Subcutaneous abdominal adipose tissue (tissue), 5 donors: Measurements from ENCODE around the gene P3R3URF.
A peak's percentile ranks its signal among the peaks of the same experiment; 100 is the strongest.

Source experiments
- H3K27ac ChIP-seq: one replicate; pipeline ENCODE4 v1.7.0; 2013; ENCODE audit warnings: low read depth, mild to moderate bottlenecking, inconsistent platforms, low read length, moderate library complexity
- H3K27me3 ChIP-seq, 5 donors: one replicate each; pipeline ENCODE4 v1.7.0; 2013; ENCODE audit warnings: low read length in 5 of 5, inconsistent platforms in 1 of 5; ENCODE audit not compliant: control insufficient read depth in 5 of 5, insufficient read depth in 4 of 5
- H3K36me3 ChIP-seq, 5 donors: one replicate each; pipeline ENCODE4 v1.7.0; 2013; ENCODE audit warnings: low read length in 5 of 5; ENCODE audit not compliant: control insufficient read depth in 5 of 5, insufficient read depth in 5 of 5
- H3K4me1 ChIP-seq, 5 donors: one replicate each; pipeline ENCODE4 v1.7.0; 2013; ENCODE audit warnings: low read length in 5 of 5, mild to moderate bottlenecking in 3 of 5, moderate library complexity in 1 of 5; ENCODE audit not compliant: control insufficient read depth in 5 of 5, insufficient read depth in 5 of 5
- H3K4me3 ChIP-seq, 5 donors: one replicate each; pipeline ENCODE4 v1.7.0; 2013; ENCODE audit warnings: low read length in 5 of 5, low read depth in 1 of 5
- H3K9ac ChIP-seq, 5 donors: one replicate each; pipeline ENCODE4 v1.7.0; 2013; ENCODE audit warnings: low read length in 5 of 5, mild to moderate bottlenecking in 4 of 5, moderate library complexity in 3 of 5
- H3K9me3 ChIP-seq, 5 donors: one replicate each; pipeline ENCODE4 v1.7.0; 2013; ENCODE audit warnings: low read length in 5 of 5; ENCODE audit not compliant: control insufficient read depth in 5 of 5
- donor health status: healthy.
- donor health status: healthy.
- donor health status: healthy.
- donor health status: healthy.
- donor health status: healthy.

The P3R3URF gene

DNA sequence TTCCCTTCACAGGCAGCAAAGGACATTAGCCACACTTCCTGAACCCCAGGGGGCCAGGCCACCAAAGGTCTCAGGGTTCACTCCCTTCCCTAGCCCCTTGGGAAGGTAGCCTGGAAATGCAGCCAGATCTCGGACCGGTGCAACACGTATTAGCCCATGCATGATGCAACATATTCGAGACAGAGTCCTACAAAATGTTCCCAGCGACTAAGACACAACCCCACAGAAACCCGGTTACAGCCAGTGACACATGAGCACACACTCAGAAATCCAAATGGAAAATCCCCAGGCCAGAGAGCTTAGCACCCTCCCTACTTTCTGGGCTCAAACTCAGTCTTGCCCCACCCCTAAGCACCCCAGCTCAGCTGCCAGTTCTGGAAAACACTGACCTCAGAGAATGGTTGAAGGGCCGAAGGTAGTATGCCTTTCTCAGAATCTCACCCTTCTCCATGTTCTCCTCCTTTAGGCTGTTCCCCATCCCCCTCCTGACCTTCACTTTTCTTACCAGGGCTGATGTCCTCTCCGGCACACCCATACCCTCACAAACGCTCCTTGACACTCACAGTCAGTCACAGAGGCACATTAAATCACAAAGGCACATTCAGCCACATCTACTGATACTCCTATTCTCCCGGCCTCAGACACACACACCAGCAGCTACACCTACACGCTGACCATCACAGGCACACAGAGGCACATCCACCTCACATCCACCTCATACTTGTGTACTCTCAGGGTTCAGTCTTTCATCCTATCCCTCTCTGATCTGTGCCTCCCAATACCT is 1.6 kb downstream of the P3R3URF start, which contains the start of gene TSPAN1:
TSPAN1 (plus strand) TSS at position 640 of the 784 bp plus-strand sequence. CDS start 6,021 bp downstream, outside the sequence.
- peak within 1 kb of the TSS; percentile 47 for H3K27ac ChIP-seq

DNA sequence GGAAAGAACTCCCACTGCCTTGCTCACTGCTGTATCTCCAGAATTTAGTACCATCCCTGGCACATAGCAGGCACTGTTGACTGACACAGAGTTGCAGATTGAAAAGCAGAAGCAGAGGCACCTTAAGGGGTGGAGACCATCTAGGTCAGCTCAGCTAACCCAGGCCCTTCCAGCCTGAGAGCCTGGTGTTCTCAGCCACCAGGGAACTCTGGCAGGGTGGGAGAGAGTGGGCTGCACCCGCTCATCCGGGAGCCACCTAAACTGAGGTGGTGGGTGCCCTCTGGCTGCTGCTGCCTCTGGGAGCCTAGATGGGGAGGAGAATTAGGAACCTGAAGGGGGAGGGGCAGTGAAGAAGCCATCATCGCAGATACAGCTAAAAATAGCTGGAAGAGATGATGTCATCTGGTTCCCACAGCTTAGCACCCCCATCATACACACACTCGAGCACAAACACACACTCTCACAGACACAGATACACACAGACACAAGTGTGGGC is 2.9 kb downstream of the P3R3URF start:
- Histone ChIP-seq H3K27me3 (peaks cover under 1 to 9% (median 2%) of the 10 kb centered on the region in 5 donors), H3K9me3 (no peaks in the 10 kb centered on the region), H3K4me3 (no peak overlapping the region), H3K27ac (no peak overlapping the region), H3K36me3 (no peaks in the 10 kb centered on the region), H3K9ac (no peak overlapping the region), H3K4me1 (peaks cover 10 to 65% (median 25%) of the 10 kb centered on the region in 5 donors)

More for the DNA sequence above, 1.6 kb downstream of the P3R3URF start, which contains the start of gene TSPAN1:
- no peaks in the 10 kb centered on the region for H3K9me3 ChIP-seq
- H3K36me3 ChIP-seq: no peaks in the 10 kb centered on the region
- H3K4me3 ChIP-seq: peak within 1 kb of the TSS in 2 of 5 donors; percentile 3 to 13
- H3K4me1 ChIP-seq: peaks cover 10 to 61% (median 25%) of the 10 kb centered on the region in 5 donors
- H3K9ac ChIP-seq: peak within 1 kb of the TSS in 2 of 5 donors; percentile 19 to 45
- H3K27me3 ChIP-seq: peaks cover 0 to 6% (median 0%) of the 10 kb centered on the region in 5 donors

DNA sequence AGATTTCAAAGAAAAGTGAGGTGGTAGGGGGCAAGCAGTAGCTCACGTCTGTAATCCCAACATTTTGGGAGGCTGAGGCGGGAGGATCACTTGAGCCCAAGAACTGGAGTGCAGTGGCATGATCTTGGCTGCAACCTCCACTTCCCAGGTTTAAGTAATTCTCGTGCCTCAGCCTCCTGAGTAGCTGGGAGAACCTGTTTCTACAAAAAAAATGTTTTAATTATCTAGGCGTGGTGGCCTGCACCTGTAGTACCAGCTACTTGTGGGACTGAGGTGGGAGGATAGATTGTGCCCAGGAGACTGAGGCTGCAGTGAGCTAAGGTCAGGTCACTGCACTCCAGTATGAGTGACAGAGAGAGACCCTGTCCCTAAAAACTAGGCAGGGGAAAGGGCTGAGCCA is 4.0 kb downstream of the P3R3URF start:
- no peaks in the 10 kb centered on the region for H3K9me3 ChIP-seq
- H3K36me3 ChIP-seq: no peaks in the 10 kb centered on the region
- peaks cover 6 to 15% (median 8%) of the 10 kb centered on the region in 5 donors for H3K27me3 ChIP-seq
- no peak overlapping the region for H3K9ac ChIP-seq
- H3K4me3 ChIP-seq: no peak overlapping the region
- peaks cover 10 to 76% (median 29%) of the 10 kb centered on the region in 5 donors for H3K4me1 ChIP-seq
- peak overlapping the region; percentile 63 for H3K27ac ChIP-seq

DNA sequence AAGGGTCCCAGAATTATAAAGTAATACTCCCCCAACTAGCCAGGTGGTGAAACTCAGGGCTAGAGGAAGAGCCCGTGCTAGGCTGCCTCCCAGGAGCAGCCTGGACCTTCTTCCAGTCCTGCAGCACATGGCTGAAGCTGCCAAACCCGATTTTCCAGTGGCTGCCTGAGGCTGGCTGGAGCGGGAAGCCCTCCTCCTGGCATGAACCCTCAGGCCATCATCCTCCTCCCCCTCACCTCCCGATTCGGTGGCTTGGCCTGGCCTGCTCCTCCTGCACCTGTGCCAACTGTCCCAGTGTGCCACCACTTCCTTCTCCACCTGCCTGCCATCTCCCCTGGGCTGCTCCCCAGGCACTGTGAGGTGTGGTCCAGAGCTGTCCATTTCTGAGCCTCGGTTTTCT is 4.4 kb downstream of the P3R3URF start:
- no peak overlapping the region for H3K4me3 ChIP-seq
- no peaks in the 10 kb centered on the region for H3K9me3 ChIP-seq
- peaks cover 10 to 19% (median 12%) of the 10 kb centered on the region in 5 donors for H3K27me3 ChIP-seq
- peak overlapping the region; percentile 63 for H3K27ac ChIP-seq
- H3K4me1 ChIP-seq: peaks cover 14 to 80% (median 34%) of the 10 kb centered on the region in 5 donors
- H3K9ac ChIP-seq: no peak overlapping the region
- H3K36me3 ChIP-seq: no peaks in the 10 kb centered on the region

DNA sequence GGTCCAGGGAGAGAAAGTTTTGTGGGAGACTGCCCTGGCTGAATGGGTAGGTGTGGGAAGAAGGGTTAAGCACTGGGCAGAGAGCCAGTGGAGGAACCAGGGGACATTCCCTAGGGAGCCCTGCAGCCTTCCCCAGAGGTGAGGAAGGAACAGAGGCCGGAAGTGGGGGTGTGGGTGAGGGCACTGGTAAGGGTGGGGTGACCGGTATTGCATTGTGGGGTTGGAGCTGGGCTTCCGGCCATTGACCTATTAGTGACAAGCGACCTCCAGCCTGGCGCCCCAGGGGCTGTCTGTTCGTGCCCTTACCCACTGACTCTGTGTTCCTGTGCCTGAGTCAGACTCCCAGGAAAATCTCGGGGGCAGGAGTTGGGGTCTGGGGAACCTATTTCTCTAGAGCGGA is 4.9 kb downstream of the P3R3URF start:
- H3K27ac ChIP-seq: peak overlapping the region; percentile 63
- peaks cover 18 to 86% (median 36%) of the 10 kb centered on the region in 5 donors for H3K4me1 ChIP-seq
- H3K27me3 ChIP-seq: peaks cover 15 to 19% (median 16%) of the 10 kb centered on the region in 5 donors
- no peaks in the 10 kb centered on the region for H3K9me3 ChIP-seq
- no peaks in the 10 kb centered on the region for H3K36me3 ChIP-seq
- no peak overlapping the region for H3K9ac ChIP-seq
- H3K4me3 ChIP-seq: no peak overlapping the region

DNA sequence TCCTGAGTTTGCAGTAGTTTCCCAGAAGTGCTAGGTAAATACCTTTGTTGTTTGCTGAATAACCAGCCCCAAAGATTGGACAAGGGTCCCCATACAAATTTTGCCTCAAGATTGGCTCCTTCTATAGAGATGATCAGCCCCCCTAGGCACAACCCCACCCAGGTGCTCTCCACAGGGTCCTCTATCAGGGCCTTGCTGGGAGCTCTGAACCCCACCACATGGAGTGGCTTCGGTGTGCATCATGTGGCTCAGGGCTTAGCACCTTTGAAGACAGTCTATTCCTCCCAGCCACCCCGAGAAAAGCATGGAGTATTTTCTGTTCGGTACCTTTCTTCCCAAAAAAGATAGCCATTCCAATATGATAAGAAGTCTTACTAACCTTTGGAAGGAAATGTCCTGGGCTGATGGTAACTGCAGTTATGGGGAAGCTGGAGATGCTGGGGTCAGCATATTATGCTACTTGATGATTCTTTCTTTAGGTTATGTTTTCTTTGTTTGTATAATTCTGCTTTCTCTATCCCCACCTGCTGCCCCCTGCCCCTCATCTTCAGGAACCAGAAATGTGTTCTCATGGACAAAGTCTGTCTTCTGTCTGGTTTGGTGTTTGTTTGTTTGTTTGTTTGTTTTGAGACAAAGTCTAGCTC is 6.4 kb downstream of the P3R3URF start:
- H3K27ac ChIP-seq: peak overlapping the region; percentile 63
- no peaks in the 10 kb centered on the region for H3K36me3 ChIP-seq
- no peaks in the 10 kb centered on the region for H3K9me3 ChIP-seq
- H3K9ac ChIP-seq: no peak overlapping the region
- H3K27me3 ChIP-seq: peaks cover 15 to 19% (median 17%) of the 10 kb centered on the region in 5 donors
- peaks cover 18 to 85% (median 33%) of the 10 kb centered on the region in 5 donors for H3K4me1 ChIP-seq
- H3K4me3 ChIP-seq: no peak overlapping the region

DNA sequence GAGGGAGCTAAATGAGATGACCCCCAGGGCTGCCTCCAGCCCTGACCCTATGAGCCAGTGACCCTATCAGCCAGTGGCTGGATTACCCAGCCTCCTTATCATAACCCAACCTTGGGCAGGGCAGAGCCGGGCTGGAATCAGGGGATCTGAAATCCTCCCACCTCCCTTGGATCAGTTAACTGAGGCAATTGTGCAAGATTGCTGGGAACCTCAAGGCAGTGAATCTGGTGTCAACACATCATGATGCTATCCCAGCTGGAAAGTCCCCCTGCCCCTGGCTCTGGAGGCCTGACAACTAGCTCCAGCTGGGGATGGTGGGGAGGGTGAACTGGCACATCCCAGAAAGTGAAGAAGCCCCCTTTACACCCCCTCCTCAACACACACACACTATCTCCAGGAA is 7.8 kb downstream of the P3R3URF start:
- Histone ChIP-seq H3K9me3 (no peaks in the 10 kb centered on the region), H3K27ac (peak overlapping the region; percentile 14), H3K4me1 (peaks cover 6 to 71% (median 19%) of the 10 kb centered on the region in 5 donors), H3K27me3 (peaks cover 15 to 23% (median 17%) of the 10 kb centered on the region in 5 donors), H3K4me3 (no peak overlapping the region), H3K9ac (no peak overlapping the region), H3K36me3 (no peaks in the 10 kb centered on the region)

DNA sequence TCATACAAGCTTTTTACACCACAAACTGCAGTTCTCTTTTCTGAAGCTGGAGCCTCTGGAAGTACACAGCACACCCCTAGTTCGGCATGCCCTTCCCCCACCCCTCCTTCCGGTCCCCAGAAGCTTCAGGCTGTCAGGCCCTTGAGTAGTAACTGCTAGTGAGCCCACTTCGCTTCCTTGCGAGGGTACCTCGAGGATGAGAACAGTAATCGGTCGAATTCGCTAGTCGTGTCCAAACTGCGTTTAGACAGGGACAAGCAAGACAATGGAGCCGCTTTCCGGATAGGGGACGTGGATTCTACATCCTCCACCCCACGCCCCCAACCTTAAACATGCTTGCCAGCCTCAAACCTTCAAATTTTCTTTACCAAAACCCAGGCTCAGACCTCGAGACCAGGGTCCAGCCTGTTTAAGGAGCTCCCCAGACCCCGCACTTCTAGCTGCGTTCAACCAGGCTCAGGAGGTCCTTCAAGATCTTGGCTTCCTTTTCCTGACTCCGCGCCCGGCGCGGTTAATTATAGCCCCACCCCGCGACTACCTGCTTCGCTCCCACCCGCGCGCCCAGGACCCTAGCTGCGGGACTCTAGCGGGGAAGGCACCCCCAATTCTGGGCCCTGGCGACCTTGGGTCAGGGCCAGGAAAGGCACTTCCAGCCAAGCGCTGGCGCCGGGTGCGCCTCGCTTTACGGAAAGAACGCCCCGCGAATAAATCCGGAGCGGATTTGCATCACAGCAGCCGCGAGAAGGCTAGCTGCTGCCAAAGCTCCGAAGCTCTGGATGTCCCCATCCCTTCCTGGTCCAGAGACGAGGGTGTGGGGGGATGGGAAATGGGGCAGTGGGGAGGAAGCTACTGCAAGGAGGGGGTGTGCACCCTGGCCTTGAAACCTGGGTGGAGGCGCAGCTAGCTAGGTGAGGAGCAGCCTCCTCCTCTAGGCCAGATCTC is 9.5 kb downstream of the P3R3URF start:
- H3K36me3 ChIP-seq: no peaks in the 10 kb centered on the region
- peak overlapping the region; percentile 41 to 65 (median 48) for H3K4me3 ChIP-seq
- no peaks in the 10 kb centered on the region for H3K9me3 ChIP-seq
- peak overlapping the region in 3 of 5 donors; percentile 52 to 70 (median 60) for H3K9ac ChIP-seq
- peak overlapping the region; percentile 87 for H3K27ac ChIP-seq
- peaks cover 3 to 55% (median 12%) of the 10 kb centered on the region in 5 donors for H3K4me1 ChIP-seq
- H3K27me3 ChIP-seq: peaks cover 15 to 21% (median 17%) of the 10 kb centered on the region in 5 donors

DNA sequence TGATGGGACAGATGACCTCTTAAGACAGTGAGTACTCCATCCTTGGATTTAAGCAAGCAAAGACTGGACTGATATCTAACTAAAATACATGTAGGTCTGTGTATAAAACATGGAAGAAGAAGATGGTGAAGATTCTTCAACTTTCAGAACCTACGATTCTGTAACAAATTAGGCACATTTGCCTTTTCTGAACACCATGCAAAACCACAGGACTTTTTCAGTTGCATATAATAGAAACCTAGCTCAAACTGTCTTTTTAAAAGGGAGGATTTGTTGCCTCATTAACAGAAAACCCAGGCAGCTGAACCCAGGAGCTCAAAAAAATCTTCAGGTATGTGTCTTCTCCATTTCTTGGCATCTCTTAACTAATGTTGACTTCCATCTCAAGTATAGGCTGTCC is 16.1 kb downstream of the P3R3URF start:
- no peaks in the 10 kb centered on the region for H3K9me3 ChIP-seq

More for the DNA sequence above, 16.1 kb downstream of the P3R3URF start:
- Histone ChIP-seq H3K4me3 (no peak overlapping the region), H3K27me3 (peaks cover 0 to 6% (median 0%) of the 10 kb centered on the region in 5 donors), H3K4me1 (peaks cover 0 to 2% (median 0%) of the 10 kb centered on the region in 5 donors), H3K9ac (no peak overlapping the region), H3K36me3 (no peaks in the 10 kb centered on the region), H3K27ac (no peak overlapping the region)
